GM23338 (cell line): ENCODE data around the gene SLC35A1. TPM values are rescaled to one million over a fixed set of nuclear protein-coding genes. Genes with fewer than 3 reads are reported as not detected.

ENCODE experiments used
- ATAC-seq: fragments of 200-7000 bp; cut with Tn5 transposase; 3 replicates; pipeline ENCODE4 v1.9.1; 2020
- DNase-seq: peaks from one replicate; pipeline ENCODE4 v3.0.0-alpha.2; 2015; ENCODE audit warnings: low spot score
- H2AFZ ChIP-seq: fragments of 200-600 bp; sonication (generic); 2 replicates; pipeline ENCODE4 v1.8.0; 2016; ENCODE audit warnings: antibody characterized with exemption, mild to moderate bottlenecking, moderate library complexity
- H3F3A ChIP-seq: fragments of 200-600 bp; sonication (generic); replicated peaks from 2 replicates; pipeline ENCODE4 v1.8.0; 2017; ENCODE audit warnings: antibody characterized with exemption, mixed run types, low read depth
- H3K27ac ChIP-seq: fragments of 200-600 bp; sonication (generic); 2 replicates; pipeline ENCODE4 v1.6.1; 2016; ENCODE audit warnings: low read depth
- H3K27me3 ChIP-seq: fragments of 200-600 bp; sonication (generic); 2 replicates; pipeline ENCODE4 v1.8.0; 2016; ENCODE audit warnings: mild to moderate bottlenecking, mixed run types, moderate library complexity; ENCODE audit not compliant: insufficient read depth
- H3K36me3 ChIP-seq: fragments of 200-600 bp; sonication (generic); 2 replicates; pipeline ENCODE4 v1.8.0; 2016; ENCODE audit warnings: mild to moderate bottlenecking; ENCODE audit not compliant: insufficient read depth
- H3K4me1 ChIP-seq: fragments of 200-600 bp; sonication (generic); 2 replicates; pipeline ENCODE4 v1.8.0; 2016; ENCODE audit warnings: mild to moderate bottlenecking, moderate library complexity; ENCODE audit not compliant: insufficient read depth
- H3K4me2 ChIP-seq: fragments of 200-600 bp; sonication (generic); 2 replicates; pipeline ENCODE4 v1.7.1; 2017; ENCODE audit warnings: mixed run types
- H3K4me3 ChIP-seq: fragments of 200-600 bp; sonication (generic); 2 replicates; pipeline ENCODE4 v1.6.1; 2016; ENCODE audit warnings: mixed run types
- H3K79me2 ChIP-seq: fragments of 200-600 bp; sonication (generic); replicated peaks from 2 replicates; pipeline ENCODE4 v1.8.0; 2017; ENCODE audit warnings: mild to moderate bottlenecking; ENCODE audit not compliant: insufficient read depth
- H3K9me2 ChIP-seq: fragments of 200-600 bp; sonication (generic); 2 replicates; pipeline ENCODE4 v1.8.0; 2017; ENCODE audit not compliant: insufficient read depth
- H4K20me1 ChIP-seq: fragments of 200-600 bp; sonication (generic); replicated peaks from 2 replicates; pipeline ENCODE4 v1.8.0; 2017; ENCODE audit warnings: mild to moderate bottlenecking; ENCODE audit not compliant: insufficient read depth
- H3K27ac Mint-ChIP-seq: 2 replicates; pipeline ENCODE4 v1.8.0; 2020; ENCODE audit warnings: inconsistent platforms, mild to moderate bottlenecking, moderate library complexity, mixed read lengths
- H3K27me3 Mint-ChIP-seq: 3 replicates; pipeline ENCODE4 v1.8.0; 2022; ENCODE audit warnings: low read depth, mild to moderate bottlenecking, moderate library complexity, mixed read lengths, inconsistent platforms; ENCODE audit not compliant: insufficient read depth, poor library complexity
- H3K36me3 Mint-ChIP-seq: 3 replicates; pipeline ENCODE4 v1.8.0; 2021; ENCODE audit warnings: low read depth, mild to moderate bottlenecking, inconsistent platforms, moderate library complexity, mixed read lengths
- H3K4me1 Mint-ChIP-seq: 3 replicates; pipeline ENCODE4 v1.8.0; 2020; ENCODE audit warnings: mild to moderate bottlenecking, inconsistent platforms, mixed read lengths
- H3K4me3 Mint-ChIP-seq: 3 replicates; pipeline ENCODE4 v1.8.0; 2021; ENCODE audit warnings: moderate library complexity, mild to moderate bottlenecking, inconsistent platforms, mixed read lengths
- H3K9me3 Mint-ChIP-seq: 3 replicates; pipeline ENCODE4 v1.8.0; 2020; ENCODE audit warnings: moderate library complexity, mild to moderate bottlenecking, inconsistent platforms, mixed read lengths
- EZH2 ChIP-seq: fragments of 200-600 bp; sonication (generic); IDR thresholded peaks from one replicate; pipeline ENCODE4 v1.8.0; 2017; ENCODE audit warnings: antibody characterized with exemption, mild to moderate bottlenecking, low read depth; ENCODE audit not compliant: unreplicated experiment
- JUNB ChIP-seq: IDR thresholded peaks from one replicate; pipeline ENCODE4 v1.6.1; 2016; ENCODE audit warnings: antibody characterized with exemption; ENCODE audit not compliant: unreplicated experiment
- STAT1 ChIP-seq: IDR thresholded peaks from one replicate; pipeline ENCODE4 v1.6.1; 2016; ENCODE audit warnings: antibody characterized with exemption; ENCODE audit not compliant: unreplicated experiment
- ZNF331 ChIP-seq: fragments of 250-450 bp; sonication (Bioruptor Pico); IDR thresholded peaks from 2 replicates; pipeline ENCODE4 v1.5.0; 2020; ENCODE audit warnings: low read depth, mild to moderate bottlenecking, moderate library complexity
- polyA plus RNA-seq: library from polyadenylated mRNA; unstranded; fragments of >200 nt; fragmentation: Nextera tagmentation; extraction: Ambion mirVana; gene quantifications from 2 replicates; pipeline ENCODE4 v1.2.1, GENCODE V29; 2016
- total RNA-seq: library from RNA; depleted of rRNA; stranded (reverse); fragments of >200 nt; shearing (Covaris generic); gene quantifications from 2 replicates; pipeline ENCODE4 v1.2.3, GENCODE V29; 2014
- TF ChIP-seq, protein P1 (sequence below): fragments of 250-450 bp; sonication (Bioruptor Pico); IDR thresholded peaks from 2 replicates; pipeline ENCODE4 v1.5.0; 2020; ENCODE audit warnings: mild to moderate bottlenecking, moderate library complexity

SLC35A1 gene
- total and polyA plus RNA-seq, 2 experiments from 2014 or later, result 11.1 to 15.1 TPM

GRCh38 chr6:87553159-87553765, 80.5 kb downstream of the SLC35A1 start:
- peak overlapping the region; percentile 33; the same call in 1 of the 2 replicates for H3K27ac Mint-ChIP-seq

More at GRCh38 chr6:87553159-87553765, 80.5 kb downstream of the SLC35A1 start:
- Histone ChIP-seq H3K27ac (peak overlapping the region; percentile 47; the same call in 1 of the 2 replicates), H3K27me3 (no peaks in the 10 kb centered on the region), H4K20me1 (peaks cover 3% of the 10 kb centered on the region; the same call in 1 of the 2 replicates), H3F3A (no peaks in the 10 kb centered on the region), H2AFZ (no peak overlapping the region), H3K4me1 (no peaks in the 10 kb centered on the region), H3K4me3 (no peak overlapping the region), H3K4me2 (no peak overlapping the region), H3K9me2 (no peaks in the 10 kb centered on the region), H3K79me2 (peaks cover 6% of the 10 kb centered on the region), H3K36me3 (peaks cover 12% of the 10 kb centered on the region; the same call in 1 of the 2 replicates)
- Mint-ChIP-seq H3K4me1 (no peaks in the 10 kb centered on the region), H3K4me3 (no peak overlapping the region), H3K9me3 (no peaks in the 10 kb centered on the region), H3K36me3 (peaks cover 30% of the 10 kb centered on the region), H3K27me3 (no peaks in the 10 kb centered on the region)
- TF ChIP-seq, protein P1, sequence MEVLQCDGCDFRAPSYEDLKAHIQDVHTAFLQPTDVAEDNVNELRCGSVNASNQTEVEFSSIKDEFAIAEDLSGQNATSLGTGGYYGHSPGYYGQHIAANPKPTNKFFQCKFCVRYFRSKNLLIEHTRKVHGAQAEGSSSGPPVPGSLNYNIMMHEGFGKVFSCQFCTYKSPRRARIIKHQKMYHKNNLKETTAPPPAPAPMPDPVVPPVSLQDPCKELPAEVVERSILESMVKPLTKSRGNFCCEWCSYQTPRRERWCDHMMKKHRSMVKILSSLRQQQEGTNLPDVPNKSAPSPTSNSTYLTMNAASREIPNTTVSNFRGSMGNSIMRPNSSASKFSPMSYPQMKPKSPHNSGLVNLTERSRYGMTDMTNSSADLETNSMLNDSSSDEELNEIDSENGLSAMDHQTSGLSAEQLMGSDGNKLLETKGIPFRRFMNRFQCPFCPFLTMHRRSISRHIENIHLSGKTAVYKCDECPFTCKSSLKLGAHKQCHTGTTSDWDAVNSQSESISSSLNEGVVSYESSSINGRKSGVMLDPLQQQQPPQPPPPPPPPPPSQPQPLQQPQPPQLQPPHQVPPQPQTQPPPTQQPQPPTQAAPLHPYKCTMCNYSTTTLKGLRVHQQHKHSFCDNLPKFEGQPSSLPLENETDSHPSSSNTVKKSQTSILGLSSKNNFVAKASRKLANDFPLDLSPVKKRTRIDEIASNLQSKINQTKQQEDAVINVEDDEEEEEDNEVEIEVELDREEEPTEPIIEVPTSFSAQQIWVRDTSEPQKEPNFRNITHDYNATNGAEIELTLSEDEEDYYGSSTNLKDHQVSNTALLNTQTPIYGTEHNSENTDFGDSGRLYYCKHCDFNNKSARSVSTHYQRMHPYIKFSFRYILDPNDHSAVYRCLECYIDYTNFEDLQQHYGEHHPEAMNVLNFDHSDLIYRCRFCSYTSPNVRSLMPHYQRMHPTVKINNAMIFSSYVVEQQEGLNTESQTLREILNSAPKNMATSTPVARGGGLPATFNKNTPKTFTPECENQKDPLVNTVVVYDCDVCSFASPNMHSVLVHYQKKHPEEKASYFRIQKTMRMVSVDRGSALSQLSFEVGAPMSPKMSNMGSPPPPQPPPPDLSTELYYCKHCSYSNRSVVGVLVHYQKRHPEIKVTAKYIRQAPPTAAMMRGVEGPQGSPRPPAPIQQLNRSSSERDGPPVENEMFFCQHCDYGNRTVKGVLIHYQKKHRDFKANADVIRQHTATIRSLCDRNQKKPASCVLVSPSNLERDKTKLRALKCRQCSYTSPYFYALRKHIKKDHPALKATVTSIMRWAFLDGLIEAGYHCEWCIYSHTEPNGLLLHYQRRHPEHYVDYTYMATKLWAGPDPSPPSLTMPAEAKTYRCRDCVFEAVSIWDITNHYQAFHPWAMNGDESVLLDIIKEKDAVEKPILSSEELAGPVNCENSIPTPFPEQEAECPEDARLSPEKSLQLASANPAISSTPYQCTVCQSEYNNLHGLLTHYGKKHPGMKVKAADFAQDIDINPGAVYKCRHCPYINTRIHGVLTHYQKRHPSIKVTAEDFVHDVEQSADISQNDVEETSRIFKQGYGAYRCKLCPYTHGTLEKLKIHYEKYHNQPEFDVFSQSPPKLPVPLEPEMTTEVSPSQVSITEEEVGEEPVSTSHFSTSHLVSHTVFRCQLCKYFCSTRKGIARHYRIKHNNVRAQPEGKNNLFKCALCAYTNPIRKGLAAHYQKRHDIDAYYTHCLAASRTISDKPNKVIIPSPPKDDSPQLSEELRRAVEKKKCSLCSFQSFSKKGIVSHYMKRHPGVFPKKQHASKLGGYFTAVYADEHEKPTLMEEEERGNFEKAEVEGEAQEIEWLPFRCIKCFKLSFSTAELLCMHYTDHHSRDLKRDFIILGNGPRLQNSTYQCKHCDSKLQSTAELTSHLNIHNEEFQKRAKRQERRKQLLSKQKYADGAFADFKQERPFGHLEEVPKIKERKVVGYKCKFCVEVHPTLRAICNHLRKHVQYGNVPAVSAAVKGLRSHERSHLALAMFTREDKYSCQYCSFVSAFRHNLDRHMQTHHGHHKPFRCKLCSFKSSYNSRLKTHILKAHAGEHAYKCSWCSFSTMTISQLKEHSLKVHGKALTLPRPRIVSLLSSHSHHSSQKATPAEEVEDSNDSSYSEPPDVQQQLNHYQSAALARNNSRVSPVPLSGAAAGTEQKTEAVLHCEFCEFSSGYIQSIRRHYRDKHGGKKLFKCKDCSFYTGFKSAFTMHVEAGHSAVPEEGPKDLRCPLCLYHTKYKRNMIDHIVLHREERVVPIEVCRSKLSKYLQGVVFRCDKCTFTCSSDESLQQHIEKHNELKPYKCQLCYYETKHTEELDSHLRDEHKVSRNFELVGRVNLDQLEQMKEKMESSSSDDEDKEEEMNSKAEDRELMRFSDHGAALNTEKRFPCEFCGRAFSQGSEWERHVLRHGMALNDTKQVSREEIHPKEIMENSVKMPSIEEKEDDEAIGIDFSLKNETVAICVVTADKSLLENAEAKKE (CRISPR knock-in tag), result no peak
- TF ChIP-seq ZNF331 (CRISPR knock-in tag), result no peak
- no peak for TF ChIP-seq STAT1
- no peak for TF ChIP-seq EZH2
- no peak for TF ChIP-seq JUNB
- DNase-seq (no peak), ATAC-seq (no peak)
